OCI-LY1 (cell line): ENCODE data around the gene KCNK2.

Experiments
- EZH2 ChIP-seq: fragments of 200-600 bp; sonication (generic), shearing (Covaris generic); IDR thresholded peaks from 2 replicates; pipeline ENCODE4 v1.8.0; 2017; ENCODE audit warnings: borderline replicate concordance, mixed run types, mild to moderate bottlenecking, antibody characterized with exemption, low read length, moderate library complexity, mixed read lengths
- TF ChIP-seq, protein P1 (sequence below): fragments of 200-600 bp; sonication (generic), shearing (Covaris generic); IDR thresholded peaks from 2 replicates; pipeline ENCODE4 v1.5.1; 2017; ENCODE audit warnings: mild to moderate bottlenecking, antibody characterized with exemption, low read length, moderate library complexity, mixed read lengths

DNA sequence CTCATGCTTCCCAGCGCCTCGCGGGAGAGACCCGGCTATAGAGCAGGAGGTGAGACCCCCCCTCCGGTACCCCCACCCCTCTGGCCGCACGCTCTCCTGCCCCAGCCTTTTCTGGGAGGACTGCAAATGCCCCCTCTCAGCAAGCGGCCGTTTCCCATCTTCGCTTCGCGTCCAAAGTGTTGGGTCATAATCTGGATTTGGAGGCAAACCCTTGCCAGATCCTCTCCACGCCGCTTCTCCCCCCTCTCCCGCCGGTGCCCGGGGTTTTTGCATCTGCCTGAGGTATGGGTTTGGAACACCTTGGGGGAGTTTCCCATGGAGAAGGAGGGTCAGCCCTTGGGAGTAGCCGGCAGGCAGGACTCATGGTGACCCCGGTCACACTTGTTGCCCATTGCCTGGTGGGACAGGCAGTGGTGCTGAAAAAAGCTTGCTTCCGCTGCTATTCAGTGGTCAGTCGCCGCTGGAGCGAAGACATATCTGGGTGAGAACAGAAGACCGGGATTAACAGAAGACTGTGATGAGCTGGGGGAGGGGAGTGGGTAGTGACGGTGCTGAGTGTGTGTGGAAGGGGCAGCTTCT lies 935 bp downstream of the KCNK2 start:
- TF ChIP-seq, protein P1, sequence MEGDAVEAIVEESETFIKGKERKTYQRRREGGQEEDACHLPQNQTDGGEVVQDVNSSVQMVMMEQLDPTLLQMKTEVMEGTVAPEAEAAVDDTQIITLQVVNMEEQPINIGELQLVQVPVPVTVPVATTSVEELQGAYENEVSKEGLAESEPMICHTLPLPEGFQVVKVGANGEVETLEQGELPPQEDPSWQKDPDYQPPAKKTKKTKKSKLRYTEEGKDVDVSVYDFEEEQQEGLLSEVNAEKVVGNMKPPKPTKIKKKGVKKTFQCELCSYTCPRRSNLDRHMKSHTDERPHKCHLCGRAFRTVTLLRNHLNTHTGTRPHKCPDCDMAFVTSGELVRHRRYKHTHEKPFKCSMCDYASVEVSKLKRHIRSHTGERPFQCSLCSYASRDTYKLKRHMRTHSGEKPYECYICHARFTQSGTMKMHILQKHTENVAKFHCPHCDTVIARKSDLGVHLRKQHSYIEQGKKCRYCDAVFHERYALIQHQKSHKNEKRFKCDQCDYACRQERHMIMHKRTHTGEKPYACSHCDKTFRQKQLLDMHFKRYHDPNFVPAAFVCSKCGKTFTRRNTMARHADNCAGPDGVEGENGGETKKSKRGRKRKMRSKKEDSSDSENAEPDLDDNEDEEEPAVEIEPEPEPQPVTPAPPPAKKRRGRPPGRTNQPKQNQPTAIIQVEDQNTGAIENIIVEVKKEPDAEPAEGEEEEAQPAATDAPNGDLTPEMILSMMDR, result no peak
- no peak for TF ChIP-seq EZH2
